Heart left ventricle (tissue), 16 donors: ENCODE results near the gene SUGCT. TPM values are rescaled to one million over a fixed set of nuclear protein-coding genes. Genes with fewer than 3 reads are reported as not detected.
"Not testable (repeated sequence)": the region's sequence is repeated elsewhere in the genome, so short reads cannot be mapped to it uniquely, and the experiment has no call there.

Source experiments
- ATAC-seq, 4 donors: fragments of 200-7000 bp; cut with Tn5 transposase; one replicate each; pipeline ENCODE4 v1.9.1; 2020 to 2022; ENCODE audit warnings: moderate library complexity in 4 of 4, mild to moderate bottlenecking in 3 of 4, moderate number of reproducible peaks in 1 of 4
- DNase-seq, 5 donors: peaks; one replicate each; pipeline ENCODE4 v3.0.0-alpha.2; 2020
- H3K27ac ChIP-seq, 12 donors: fragments of 200-600 bp; sonication (generic) in 4 of 12; one replicate each; pipeline versions ENCODE4 v1.5.0 to v1.8.0; 2016 to 2022; ENCODE audit warnings: mild to moderate bottlenecking in 2 of 12
- H3K27me3 ChIP-seq, 9 donors: fragments of 200-600 bp; sonication (generic) in 2 of 9; one replicate each; pipeline versions ENCODE4 v1.5.1 to v1.8.0; 2016 to 2022; ENCODE audit warnings: mild to moderate bottlenecking in 3 of 9
- H3K36me3 ChIP-seq, 9 donors: fragments of 200-600 bp; sonication (generic) in 2 of 9; one replicate each; pipeline versions ENCODE4 v1.5.0 to v1.8.0; 2018 to 2022; ENCODE audit warnings: mild to moderate bottlenecking in 2 of 9
- H3K4me1 ChIP-seq, 12 donors: fragments of 200-600 bp; sonication (generic) in 4 of 12; one replicate each; pipeline versions ENCODE4 v1.5.0 to v1.8.0; 2016 to 2022; ENCODE audit warnings: mild to moderate bottlenecking in 3 of 12
- H3K4me3 ChIP-seq, 12 donors: fragments of 200-600 bp; sonication (generic) in 4 of 12; one replicate each; pipeline versions ENCODE4 v1.5.0 to v1.8.0; 2017 to 2022; ENCODE audit warnings: mild to moderate bottlenecking in 9 of 12, moderate library complexity in 4 of 12
- H3K9me3 ChIP-seq, 12 donors: fragments of 200-600 bp; sonication (generic) in 4 of 12; one replicate each; pipeline versions ENCODE4 v1.5.0 to v1.8.0; 2016 to 2022; ENCODE audit warnings: mild to moderate bottlenecking in 1 of 12
- CTCF ChIP-seq, 12 donors: fragments of 200-600 bp; sonication (generic) in 4 of 12; IDR thresholded peaks; one replicate each; pipeline versions ENCODE4 v1.5.0 to v1.8.0; 2018 to 2022; ENCODE audit warnings: antibody characterized with exemption in 12 of 12, mild to moderate bottlenecking in 5 of 12
- POLR2A ChIP-seq, 2 donors: fragments of 450-650 bp; IDR thresholded peaks; one replicate each; pipeline ENCODE4 v1.6.1; 2017; ENCODE audit warnings: antibody characterized with exemption in 2 of 2, mild to moderate bottlenecking in 2 of 2, moderate library complexity in 2 of 2
- WGBS, 4 donors: extraction: QIAGEN DNeasy Blood & Tissue Kit in 2 of 4; methylation state at CpG; one replicate each; pipeline versions ENCODE4 v1.1.5 to v1.1.7; 2013 to 2018; 5-methylcytosine and 5-hydroxymethylcytosine counted together
- intact Hi-C, 10 donors: fragments of 100-400 bp; cut with DNase I; formaldehyde crosslinking; loops; one replicate each; pipeline versions ENCODE4 v1.11.1 to v1.14.2; 2022
- polyA plus RNA-seq, 2 donors: library from polyadenylated mRNA; stranded (reverse); fragments of 200-250 nt; gene quantifications; one replicate each; pipeline ENCODE4 v1.2.3, GENCODE V29; 2013
- total RNA-seq, 9 donors: library from RNA; depleted of rRNA in 2 of 9; stranded (reverse); fragments of >200 nt in 2 of 9; fragmentation: NEBNext Ultra II Directional in 3 of 9; extraction: Animal tissue kit (Norgen Biotek cat#: 25700) in 3 of 9; gene quantifications; one replicate each; pipeline versions ENCODE4 v1.1.0 to v1.2.4, GENCODE V29; 2016 to 2023
- donor health status: ischemic (EF 13 %, LVEDD 7.1; RV severe dilation, severe dysfunction).
- donor health status: healthy with polysubstance abuse.
- donor health status: DM: no; HTN: yes; CAD: no.
- donor health status: DM: no; HTN: no; CAD: no.
- donor health status: ischemic (EF 25% LVEDD 6.9; RV normal size, moderate dysfunction).
- donor health status: ischemic (EF 25% LVEDD 5.7; RV mildly dilated, moderate dysfunction).
- donor health status: healthy.
- donor health status: DM: yes; HTN: yes; CAD: no.
- donor health status: ischemic (EF 35%, LVEDD 5.7; RV mildly dilated, moderate dysfunction).
- donor health status: nonischemic (EF 11% LVEDD 7.7; RV severe dilation, severe dysfunction).
- donor health status: DM: yes; HTN: yes; CAD: no.
- donor health status: PGD.
- donor health status: ischemic (EF 29% LVEDD 5.4; RV normal size, mild dysfunction).
- donor health status: nonischemic (EF 23%, LVEDD 6.1; RV moderate dilation, normal function).

SUGCT gene
- total and polyA plus RNA-seq, 11 donors = 1.4 to 7.6 (median 4.4) TPM

- ATAC-seq (no peak), DNase-seq (no peak)
- Histone ChIP-seq H3K9me3 (peaks cover 0 to 8% (median 0%) of the 10 kb centered on the region in 12 donors), H3K27me3 (no peaks in the 10 kb centered on the region), H3K27ac (no peak overlapping the region), H3K4me3 (no peak overlapping the region), H3K36me3 (no peaks in the 10 kb centered on the region), H3K4me1 (peaks cover 0 to 2% (median 0%) of the 10 kb centered on the region in 12 donors)
- no peak for TF ChIP-seq CTCF (IDR thresholded peaks at IDR 0.05)
- no peak for TF ChIP-seq POLR2A (IDR thresholded peaks at IDR 0.05)
- 92 to 97% (median 94%) methylated on average over 2 of the region's 2 CpGs for WGBS, 4 donors
- intact Hi-C loops = no loop called here
These were observed 18.9 kb upstream of the SUGCT start for GRCh38 chr7:40115936-40116335.

- WGBS, 4 donors = 96 to 97% (median 96%) methylated on average over 9 of the region's 9 CpGs
- DNase-seq, ATAC-seq, H3K36me3 ChIP-seq, H3K4me3 ChIP-seq, H3K9me3 ChIP-seq, H3K27me3 ChIP-seq, intact Hi-C loops, H3K27ac ChIP-seq, H3K4me1 ChIP-seq: not testable (repeated sequence)
These were observed 17.6 kb upstream of the SUGCT start for GRCh38 chr7:40117199-40117598.

GRCh38 chr7:40118201-40118600 lies 16.6 kb upstream of the SUGCT start:
- H3K27me3 ChIP-seq, intact Hi-C loops, H3K27ac ChIP-seq, DNase-seq, H3K36me3 ChIP-seq, H3K4me1 ChIP-seq, H3K4me3 ChIP-seq, H3K9me3 ChIP-seq, ATAC-seq: not testable (repeated sequence)
- WGBS, 4 donors = 79 to 90% (median 80%) methylated on average over 7 of the region's 7 CpGs

GRCh38 chr7:40120020-40120419 lies 14.8 kb upstream of the SUGCT start:
- H3K27me3 ChIP-seq = no peaks in the 10 kb centered on the region
- DNase-seq = no peak
- no peak overlapping the region for H3K4me3 ChIP-seq
- intact Hi-C loops = no loop called here
- no peaks in the 10 kb centered on the region for H3K9me3 ChIP-seq
- 63 to 71% (median 66%) methylated on average over 5 of the region's 5 CpGs for WGBS, 4 donors
- no peaks in the 10 kb centered on the region for H3K36me3 ChIP-seq
- H3K27ac ChIP-seq = no peak overlapping the region
- H3K4me1 ChIP-seq = peaks cover 0 to 3% (median 0%) of the 10 kb centered on the region in 12 donors
- TF ChIP-seq CTCF (IDR thresholded peaks at IDR 0.05) (no peak), POLR2A (IDR thresholded peaks at IDR 0.05) (no peak)
- no peak for ATAC-seq

GRCh38 chr7:40122100-40122939 lies 12.5 kb upstream of the SUGCT start:
- 95 to 97% (median 96%) methylated on average over 14 of the region's 14 CpGs for WGBS, 4 donors
- H3K4me1 ChIP-seq, ATAC-seq, H3K27me3 ChIP-seq, DNase-seq, intact Hi-C loops, H3K4me3 ChIP-seq, H3K27ac ChIP-seq, H3K36me3 ChIP-seq, H3K9me3 ChIP-seq: not testable (repeated sequence)

GRCh38 chr7:40122940-40123254 lies 11.9 kb upstream of the SUGCT start:
- 87 to 100% (median 96%) methylated on average over 2 of the region's 2 CpGs for WGBS, 4 donors
- Histone ChIP-seq H3K36me3 (peaks cover 0 to 3% (median 0%) of the 10 kb centered on the region in 9 donors), H3K9me3 (no peaks in the 10 kb centered on the region), H3K27me3 (no peaks in the 10 kb centered on the region), H3K4me1 (peaks cover 0 to 3% (median 0%) of the 10 kb centered on the region in 12 donors), H3K4me3 (no peak overlapping the region), H3K27ac (no peak overlapping the region)
- TF ChIP-seq CTCF (IDR thresholded peaks at IDR 0.05) = no peak
- TF ChIP-seq POLR2A (IDR thresholded peaks at IDR 0.05) = no peak
- intact Hi-C loops = no loop called here
- no peak for ATAC-seq
- DNase-seq = no peak
